ENCODE measurements around the gene IGFL4.
A peak's percentile ranks its signal among the peaks of the same experiment; 100 is the strongest.

Gene IGFL4

GRCh38 chr19:46019270-46019669, 21.5 kb downstream of the IGFL4 start:
- Histone ChIP-seq H3K27ac (no peak overlapping the region), H3K4me3 (ENCODE audit: low read depth, low read length) (no peak overlapping the region), H3K27me3 (ENCODE audit: insufficient read depth, low read depth, severe bottlenecking) (no peaks in the 10 kb centered on the region), H3K9me3 (ENCODE audit: severe bottlenecking) (no peaks in the 10 kb centered on the region), H3K36me3 (no peaks in the 10 kb centered on the region)
- TF ChIP-seq CTCF (IDR thresholded peaks at IDR 0.05; ENCODE audit: low read depth, low read length) = no peak
- no peak for DNase-seq

- no peak for TF ChIP-seq CTCF (IDR thresholded peaks at IDR 0.05; ENCODE audit: low read depth, low read length)
- H3K27me3 ChIP-seq (ENCODE audit: insufficient read depth, low read depth, severe bottlenecking) = no peaks in the 10 kb centered on the region
Observed at GRCh38 chr19:46018729-46019251, 22.0 kb downstream of the IGFL4 start.

GRCh38 chr19:46017874-46018675, 22.7 kb downstream of the IGFL4 start:
- no peak overlapping the region for H3K27ac ChIP-seq
- no peaks in the 10 kb centered on the region for H3K9me3 ChIP-seq (ENCODE audit: severe bottlenecking)
- no peak for TF ChIP-seq CTCF (IDR thresholded peaks at IDR 0.05; ENCODE audit: low read depth, low read length)
- no peaks in the 10 kb centered on the region for H3K27me3 ChIP-seq (ENCODE audit: insufficient read depth, low read depth, severe bottlenecking)
- no peak overlapping the region for H3K4me3 ChIP-seq (ENCODE audit: low read depth, low read length)
- no peaks in the 10 kb centered on the region for H3K36me3 ChIP-seq
- no peak for DNase-seq

More at GRCh38 chr19:46018729-46019251, 22.0 kb downstream of the IGFL4 start:
- no peak for DNase-seq
- Histone ChIP-seq H3K36me3 (no peaks in the 10 kb centered on the region), H3K9me3 (ENCODE audit: severe bottlenecking) (no peaks in the 10 kb centered on the region), H3K27ac (no peak overlapping the region), H3K4me3 (ENCODE audit: low read depth, low read length) (no peak overlapping the region)

GRCh38 chr19:46017095-46017429, 23.7 kb downstream of the IGFL4 start:
- H3K27ac ChIP-seq = no peak overlapping the region
- no peak for DNase-seq
- no peak for TF ChIP-seq CTCF (IDR thresholded peaks at IDR 0.05; ENCODE audit: low read depth, low read length)
- H3K9me3 ChIP-seq (ENCODE audit: severe bottlenecking) = no peaks in the 10 kb centered on the region
- no peaks in the 10 kb centered on the region for H3K27me3 ChIP-seq (ENCODE audit: insufficient read depth, low read depth, severe bottlenecking)
- no peaks in the 10 kb centered on the region for H3K36me3 ChIP-seq
- no peak overlapping the region for H3K4me3 ChIP-seq (ENCODE audit: low read depth, low read length)

GRCh38 chr19:46016426-46017094, 24.2 kb downstream of the IGFL4 start:
- TF ChIP-seq CTCF (IDR thresholded peaks at IDR 0.05; ENCODE audit: low read depth, low read length) = peak; percentile 78
- H3K4me3 ChIP-seq (ENCODE audit: low read depth, low read length) = peak overlapping the region; percentile 52
- H3K36me3 ChIP-seq = no peaks in the 10 kb centered on the region
- peak; percentile 79 for DNase-seq
- H3K27ac ChIP-seq = no peak overlapping the region
- H3K9me3 ChIP-seq (ENCODE audit: severe bottlenecking) = no peaks in the 10 kb centered on the region
- H3K27me3 ChIP-seq (ENCODE audit: insufficient read depth, low read depth, severe bottlenecking) = no peaks in the 10 kb centered on the region
